Neural cell (in vitro differentiated cells): ENCODE data around the gene ALOX5. TPM values are rescaled to one million over a fixed set of nuclear protein-coding genes. Genes with fewer than 3 reads are reported as not detected.
"Not testable (repeated sequence)": the region's sequence is repeated elsewhere in the genome, so short reads cannot be mapped to it uniquely, and the experiment has no call there.

ENCODE experiments used
- H2AFZ ChIP-seq: fragments of 200-600, 300-800 bp; sonication (generic), shearing (Covaris generic); 2 replicates; pipeline ENCODE4 v1.6.0; 2014; ENCODE audit warnings: low read depth, mild to moderate bottlenecking, antibody characterized with exemption, low read length, moderate library complexity
- H3F3A ChIP-seq: fragments of 200-600 bp; shearing (Covaris generic); 2 replicates; pipeline ENCODE4 v1.6.1; 2016; ENCODE audit warnings: mild to moderate bottlenecking, moderate library complexity, mixed read lengths, antibody characterized with exemption, low read length; ENCODE audit not compliant: insufficient read depth, poor library complexity, severe bottlenecking
- H3K27ac ChIP-seq: fragments of 200-600, 300-800 bp; sonication (generic), shearing (Covaris generic); 2 replicates; pipeline ENCODE4 v1.5.1; 2014; ENCODE audit warnings: mild to moderate bottlenecking, low read length, moderate library complexity
- H3K27me3 ChIP-seq: fragments of 300-800, 200-600 bp; sonication (generic), shearing (Covaris generic); 2 replicates; pipeline ENCODE4 v1.6.0; 2014; ENCODE audit warnings: mild to moderate bottlenecking, low read depth, low read length, moderate library complexity; ENCODE audit not compliant: insufficient read depth
- H3K36me3 ChIP-seq: fragments of 300-800, 200-600 bp; sonication (generic), shearing (Covaris generic); 2 replicates; pipeline ENCODE4 v1.5.1; 2014; ENCODE audit warnings: mild to moderate bottlenecking, antibody characterized with exemption, low read length, moderate library complexity; ENCODE audit not compliant: insufficient read depth
- H3K4me2 ChIP-seq: fragments of 300-800, 200-600 bp; sonication (generic), shearing (Covaris generic); 2 replicates; pipeline ENCODE4 v1.6.0; 2014; ENCODE audit warnings: mild to moderate bottlenecking, low read length
- H3K4me3 ChIP-seq: fragments of 300-800, 200-600 bp; sonication (generic), shearing (Covaris generic); 2 replicates; pipeline ENCODE4 v1.5.1; 2014; ENCODE audit warnings: mild to moderate bottlenecking, low read length, moderate library complexity
- H3K79me2 ChIP-seq: fragments of 200-600 bp; shearing (Covaris generic); replicated peaks from 2 replicates; pipeline ENCODE4 v1.6.0; 2014; ENCODE audit warnings: mild to moderate bottlenecking, low read length, moderate library complexity; ENCODE audit not compliant: insufficient read depth
- H3K9ac ChIP-seq: fragments of 300-800, 200-600 bp; sonication (generic), shearing (Covaris generic); 2 replicates; pipeline ENCODE4 v1.6.1; 2016; ENCODE audit warnings: mild to moderate bottlenecking, low read length, mixed read lengths
- H3K9me2 ChIP-seq: fragments of 200-600 bp; shearing (Covaris generic); 2 replicates; pipeline ENCODE4 v1.6.1; 2016; ENCODE audit warnings: mild to moderate bottlenecking, low read length, mixed read lengths; ENCODE audit not compliant: insufficient read depth
- H3K9me3 ChIP-seq: fragments of 200-600, 300-800 bp; sonication (generic), shearing (Covaris generic); 2 replicates; pipeline ENCODE4 v1.6.1; 2016; ENCODE audit warnings: mild to moderate bottlenecking, mixed run types, low read length, moderate library complexity, mixed read lengths
- H4K20me1 ChIP-seq: fragments of 200-600 bp; shearing (Covaris generic); 2 replicates; pipeline ENCODE4 v1.6.1; 2016; ENCODE audit warnings: mild to moderate bottlenecking, mixed run types; ENCODE audit not compliant: insufficient read depth
- CTCF ChIP-seq: fragments of 450-650 bp; IDR thresholded peaks from 2 replicates; pipeline ENCODE4 v1.5.1; 2014; ENCODE audit warnings: antibody characterized with exemption, mild to moderate bottlenecking, moderate library complexity; ENCODE audit not compliant: poor library complexity, severe bottlenecking
- EP300 ChIP-seq: fragments of 450-650 bp; conservative IDR thresholded peaks from 2 replicates; pipeline ENCODE4 v1.6.1; 2014; ENCODE audit warnings: antibody characterized with exemption, mild to moderate bottlenecking, moderate library complexity; ENCODE audit not compliant: poor library complexity, severe bottlenecking
- EZH2 ChIP-seq: fragments of 200-600, 300-800 bp; shearing (Covaris generic), sonication (generic); IDR thresholded peaks from 2 replicates; pipeline ENCODE4 v1.6.1; 2014; ENCODE audit warnings: antibody characterized with exemption, low read length, borderline replicate concordance, mild to moderate bottlenecking; ENCODE audit not compliant: insufficient read depth, poor library complexity, severe bottlenecking
- MXI1 ChIP-seq: fragments of 450-650 bp; conservative IDR thresholded peaks from 2 replicates; pipeline ENCODE4 v1.6.1; 2014; ENCODE audit warnings: antibody characterized with exemption, mild to moderate bottlenecking; ENCODE audit not compliant: poor library complexity, severe bottlenecking
- POLR2AphosphoS5 ChIP-seq: IDR thresholded peaks from 2 replicates; pipeline ENCODE4 v1.6.1; 2012
- RAD21 ChIP-seq: fragments of 450-650 bp; conservative IDR thresholded peaks from 2 replicates; pipeline ENCODE4 v1.6.1; 2014; ENCODE audit warnings: antibody characterized with exemption, mild to moderate bottlenecking, moderate library complexity
- REST ChIP-seq: IDR thresholded peaks from 2 replicates; pipeline ENCODE4 v1.6.1; 2012; ENCODE audit warnings: borderline replicate concordance
- SMC3 ChIP-seq: fragments of 450-650 bp; conservative IDR thresholded peaks from 2 replicates; pipeline ENCODE4 v1.6.1; 2014; ENCODE audit warnings: antibody characterized with exemption, mild to moderate bottlenecking, moderate library complexity; ENCODE audit not compliant: poor library complexity
- TAF1 ChIP-seq: IDR thresholded peaks from 2 replicates; pipeline ENCODE4 v1.6.1; 2012; ENCODE audit warnings: low read depth
- polyA plus RNA-seq: library from polyadenylated mRNA; depleted of rRNA; stranded (reverse); fragments of >200 nt; gene quantifications from 2 replicates; pipeline ENCODE4 v1.2.3, GENCODE V29; 2014

ALOX5 gene
- polyA plus RNA-seq, 1 donor from 2014 or later: not detected

- Histone ChIP-seq H4K20me1 (no peaks in the 10 kb centered on the region), H3K9me3 (peaks cover 4% of the 10 kb centered on the region), H3K79me2 (no peaks in the 10 kb centered on the region), H3K4me2 (no peak overlapping the region), H3K4me3 (no peak overlapping the region), H3K9me2 (no peaks in the 10 kb centered on the region), H3K36me3 (no peaks in the 10 kb centered on the region), H3K27ac (no peak overlapping the region), H3F3A (no peaks in the 10 kb centered on the region), H3K9ac (no peak overlapping the region), H2AFZ (no peak overlapping the region), H3K27me3 (no peaks in the 10 kb centered on the region)
- TF ChIP-seq TAF1: no peak
- no peak for TF ChIP-seq MXI1
- TF ChIP-seq EZH2: no peak
- no peak for TF ChIP-seq CTCF
- TF ChIP-seq EP300: no peak
- TF ChIP-seq RAD21: no peak
- TF ChIP-seq SMC3: no peak
- no peak for TF ChIP-seq POLR2AphosphoS5
- TF ChIP-seq REST: no peak
Measured at GRCh38 chr10:45480294-45480693, 106.3 kb downstream of the ALOX5 start.

- H3K9ac ChIP-seq, H3K9me3 ChIP-seq, H3K4me2 ChIP-seq, H3K79me2 ChIP-seq, H3K27ac ChIP-seq, H4K20me1 ChIP-seq, H2AFZ ChIP-seq, H3K27me3 ChIP-seq, H3K36me3 ChIP-seq, H3F3A ChIP-seq, H3K9me2 ChIP-seq, H3K4me3 ChIP-seq: not testable (repeated sequence)
Measured at GRCh38 chr10:45481100-45481499, 107.1 kb downstream of the ALOX5 start.

- Histone ChIP-seq H3F3A (no peaks in the 10 kb centered on the region), H2AFZ (no peak overlapping the region), H3K27me3 (no peaks in the 10 kb centered on the region), H3K79me2 (no peaks in the 10 kb centered on the region), H3K9me3 (no peaks in the 10 kb centered on the region), H3K9me2 (no peaks in the 10 kb centered on the region), H4K20me1 (no peaks in the 10 kb centered on the region), H3K4me3 (no peak overlapping the region), H3K36me3 (no peaks in the 10 kb centered on the region), H3K27ac (no peak overlapping the region), H3K4me2 (no peak overlapping the region), H3K9ac (no peak overlapping the region)
- no peak for TF ChIP-seq EP300
- TF ChIP-seq POLR2AphosphoS5: no peak
Measured at GRCh38 chr10:45483002-45483401, 109.0 kb downstream of the ALOX5 start.
